IMR-90 (cell line): Measurements from ENCODE around the gene ISCU. TPM values are rescaled to one million over a fixed set of nuclear protein-coding genes. Genes with fewer than 3 reads are reported as not detected.

Experiments
- ATAC-seq: fragments of 200-7000 bp; cut with Tn5 transposase; 2 replicates; pipeline ENCODE4 v1.9.1; 2020; ENCODE audit warnings: low read depth, mild to moderate bottlenecking, moderate library complexity
- BruUV-seq: library from RNA; stranded (reverse); fragments of 400-500 nt; replicated peaks from 2 replicates; lab custom pipeline; 2021; lab: Mats Ljungman, UMichigan
- CTCF ChIA-PET: fragments of 300-600 bp; formaldehyde crosslinking; extraction: SDS; loops from one replicate; lab custom pipeline; 2021; ENCODE audit warnings: antibody characterized with exemption; lab: Yijun Ruan, JAX
- POLR2A ChIA-PET: fragments of 300-600 bp; sonication (Branson Sonifier 250); formaldehyde crosslinking; loops from one replicate; lab custom pipeline; 2022; ENCODE audit warnings: antibody characterized with exemption; ENCODE audit not compliant: unreplicated experiment; lab: Charles Lee
- DNase-seq: peaks from one replicate; pipeline ENCODE4 v3.0.0; 2013
- H2AFZ ChIP-seq: replicated peaks from 2 replicates; pipeline ENCODE3; 2013; ENCODE audit warnings: low read length, mild to moderate bottlenecking; ENCODE audit not compliant: poor library complexity
- H2AK5ac ChIP-seq: 2 replicates; pipeline ENCODE4 v1.6.1; 2013; ENCODE audit warnings: low read depth, low read length, inconsistent platforms
- H2AK9ac ChIP-seq: replicated peaks from 2 replicates; pipeline ENCODE3; 2013; ENCODE audit warnings: mild to moderate bottlenecking, low read depth, low read length, moderate library complexity; ENCODE audit not compliant: poor library complexity
- H2BK120ac ChIP-seq: 2 replicates; pipeline ENCODE4 v1.6.1; 2013; ENCODE audit warnings: low read depth, low read length, inconsistent platforms
- H2BK15ac ChIP-seq: 3 replicates; pipeline ENCODE4 v1.6.1; 2013; ENCODE audit warnings: low read depth, low read length, inconsistent platforms
- H2BK20ac ChIP-seq: 2 replicates; pipeline ENCODE4 v1.6.1; 2013; ENCODE audit warnings: low read depth, mild to moderate bottlenecking, inconsistent platforms, low read length, moderate library complexity
- H2BK5ac ChIP-seq: 2 replicates; pipeline ENCODE4 v1.6.1; 2013; ENCODE audit warnings: mild to moderate bottlenecking, low read depth, low read length, inconsistent platforms; ENCODE audit not compliant: poor library complexity, severe bottlenecking
- H3K14ac ChIP-seq: replicated peaks from 2 replicates; pipeline ENCODE4 v1.6.1; 2013; ENCODE audit warnings: low read depth, low read length, inconsistent platforms
- H3K18ac ChIP-seq: 2 replicates; pipeline ENCODE4 v1.6.1; 2013; ENCODE audit warnings: low read depth, low read length, control low read depth
- H3K23ac ChIP-seq: 2 replicates; pipeline ENCODE4 v1.6.1; 2013; ENCODE audit warnings: low read depth, low read length, inconsistent platforms
- H3K27ac ChIP-seq: 2 replicates; pipeline ENCODE4 v1.5.1; 2013; ENCODE audit warnings: mild to moderate bottlenecking, control low read depth, low read length; ENCODE audit not compliant: insufficient read depth
- H3K27me3 ChIP-seq: 2 replicates; pipeline ENCODE4 v1.6.1; 2013; ENCODE audit warnings: low read length; ENCODE audit not compliant: control insufficient read depth, insufficient read depth
- H3K36me3 ChIP-seq: 2 replicates; pipeline ENCODE4 v1.6.1; 2013; ENCODE audit warnings: low read length, mixed read lengths; ENCODE audit not compliant: control insufficient read depth, insufficient read depth
- H3K4ac ChIP-seq: 2 replicates; pipeline ENCODE4 v1.6.1; 2013; ENCODE audit warnings: low read depth, low read length, inconsistent platforms
- H3K4me1 ChIP-seq: 2 replicates; pipeline ENCODE4 v1.6.1; 2013; ENCODE audit warnings: low read length, mixed read lengths; ENCODE audit not compliant: control insufficient read depth, insufficient read depth
- H3K4me2 ChIP-seq: 2 replicates; pipeline ENCODE4 v1.6.1; 2013; ENCODE audit warnings: low read depth, mild to moderate bottlenecking, control low read depth, low read length, moderate library complexity
- H3K4me3 ChIP-seq: 2 replicates; pipeline ENCODE4 v1.5.1; 2013; ENCODE audit warnings: low read depth, mild to moderate bottlenecking, control low read depth, low read length, moderate library complexity; ENCODE audit not compliant: insufficient read depth
- H3K56ac ChIP-seq: 2 replicates; pipeline ENCODE4 v1.6.1; 2013; ENCODE audit warnings: low read length, inconsistent platforms; ENCODE audit not compliant: insufficient read depth; ENCODE audit errors: extremely low read depth
- H3K79me1 ChIP-seq, 2 experiments: 2 replicates each; pipeline ENCODE4 v1.6.1; 2013; ENCODE audit warnings: low read length in 2 of 2, inconsistent platforms in 1 of 2, low read depth in 1 of 2
- H3K9ac ChIP-seq: 2 replicates; pipeline ENCODE4 v1.6.1; 2013; ENCODE audit warnings: low read depth, low read length, control low read depth
- H3K9me1 ChIP-seq: 2 replicates; pipeline ENCODE4 v1.6.1; 2013; ENCODE audit warnings: low read length, inconsistent platforms; ENCODE audit not compliant: insufficient read depth
- H3K9me3 ChIP-seq: 2 replicates; pipeline ENCODE4 v1.6.1; 2013; ENCODE audit warnings: low read length; ENCODE audit not compliant: control insufficient read depth, insufficient read depth
- H4K20me1 ChIP-seq: 2 replicates; pipeline ENCODE4 v1.6.1; 2013; ENCODE audit warnings: low read length, inconsistent platforms; ENCODE audit not compliant: insufficient read depth
- H4K5ac ChIP-seq: 2 replicates; pipeline ENCODE4 v1.6.1; 2013; ENCODE audit warnings: mild to moderate bottlenecking, low read depth, low read length, control low read depth
- H4K8ac ChIP-seq, 2 experiments: 2 replicates each; pipeline ENCODE4 v1.6.1; 2013; ENCODE audit warnings: low read depth in 2 of 2, low read length in 2 of 2, control low read depth in 1 of 2, inconsistent platforms in 1 of 2
- H4K91ac ChIP-seq: 2 replicates; pipeline ENCODE4 v1.6.1; 2013; ENCODE audit warnings: low read depth, low read length, inconsistent platforms; ENCODE audit not compliant: insufficient read depth
- BHLHE40 ChIP-seq: fragments of 150-350 bp; IDR thresholded peaks from 2 replicates; pipeline ENCODE4 v1.6.1; 2016; ENCODE audit warnings: mild to moderate bottlenecking, low read depth, low read length
- CHD1 ChIP-seq: IDR thresholded peaks from 2 replicates; pipeline ENCODE4 v1.6.1; 2012; ENCODE audit warnings: low read depth, low read length, improper control_type of control experiment
- MAFK ChIP-seq: IDR thresholded peaks from 2 replicates; pipeline ENCODE4 v1.6.1; 2012; ENCODE audit warnings: low read depth, low read length, improper control_type of control experiment
- MAZ ChIP-seq: IDR thresholded peaks from 2 replicates; pipeline ENCODE4 v1.6.1; 2012; ENCODE audit warnings: low read depth, mild to moderate bottlenecking, low read length, improper control_type of control experiment, moderate library complexity, borderline replicate concordance
- MXI1 ChIP-seq: IDR thresholded peaks from 2 replicates; pipeline ENCODE4 v1.6.1; 2012; ENCODE audit warnings: low read depth, mild to moderate bottlenecking, low read length, moderate library complexity, borderline replicate concordance
- NFE2L2 ChIP-seq: fragments of 150-350 bp; IDR thresholded peaks from 2 replicates; pipeline ENCODE4 v1.6.1; 2016; ENCODE audit warnings: low read depth, mild to moderate bottlenecking, low read length
- POLR2A ChIP-seq: IDR thresholded peaks from 2 replicates; pipeline ENCODE4 v1.6.1; 2012; ENCODE audit warnings: mild to moderate bottlenecking, low read depth, low read length
- RAD21 ChIP-seq: IDR thresholded peaks from 2 replicates; pipeline ENCODE4 v1.6.1; 2012; ENCODE audit warnings: low read length, improper control_type of control experiment
- RCOR1 ChIP-seq: IDR thresholded peaks from 2 replicates; pipeline ENCODE4 v1.6.1; 2012; ENCODE audit warnings: mild to moderate bottlenecking, low read length, improper control_type of control experiment; ENCODE audit not compliant: insufficient replicate concordance
- RFX5 ChIP-seq: IDR thresholded peaks from 2 replicates; pipeline ENCODE4 v1.8.0; 2012; ENCODE audit warnings: low read depth, mild to moderate bottlenecking, low read length, moderate library complexity
- SMC3 ChIP-seq: fragments of 150-350 bp; IDR thresholded peaks from 2 replicates; pipeline ENCODE4 v1.6.1; 2016; ENCODE audit warnings: low read depth, mild to moderate bottlenecking, antibody characterized with exemption, low read length, moderate library complexity
- WGBS, 2 experiments: methylation state at CpG; one replicate each; pipeline versions ENCODE4 v1.1.5 to v1.1.7; 2013; ENCODE audit warnings: missing lambda C conversion rate in 2 of 2; ENCODE audit not compliant: insufficient read length in 1 of 2; ENCODE audit errors: extremely low coverage in 2 of 2; 5-methylcytosine and 5-hydroxymethylcytosine counted together
- dilution Hi-C: fragments of 300-500 bp; cut with HindIII; formaldehyde crosslinking; loops from one replicate; pipeline ENCODE4 v1.14.3; 2018; ENCODE audit warnings: low sequenced_read_pairs; ENCODE audit not compliant: unreplicated experiment
- in situ Hi-C: fragments of 300-500 bp; cut with MboI; formaldehyde crosslinking; loops from 3 replicates; pipeline ENCODE4 v1.14.3; 2019; ENCODE audit warnings: low sequenced_read_pairs, inconsistent platforms, mixed read lengths
- intact Hi-C: fragments of 100-400 bp; cut with micrococcal nuclease; formaldehyde crosslinking; loops from 2 replicates; pipeline ENCODE4 v1.10.0; 2022
- polyA plus RNA-seq, 3 experiments: library from polyadenylated mRNA; depleted of rRNA; stranded (reverse); fragments of >200 nt; gene quantifications; 2 replicates each; pipeline ENCODE4 v1.2.3, GENCODE V29; 2012; ENCODE audit warnings: low replicate concordance in 1 of 3
- total RNA-seq: library from RNA; depleted of rRNA; stranded (reverse); fragments of >200 nt; gene quantifications from 2 replicates; pipeline ENCODE4 v1.2.3, GENCODE V29; 2012
- TF ChIP-seq, protein P1 (sequence below): fragments of 150-350 bp; IDR thresholded peaks from 2 replicates; pipeline ENCODE4 v1.6.1; 2017; ENCODE audit warnings: mild to moderate bottlenecking, antibody characterized with exemption, low read length, low read depth
- TF ChIP-seq, protein P2 (sequence below): conservative IDR thresholded peaks from 2 replicates; pipeline ENCODE4 v1.5.1; 2012; ENCODE audit warnings: mild to moderate bottlenecking, low read depth, low read length, improper control_type of control experiment

The ISCU gene
- total and polyA plus RNA-seq, 2 of the 4 experiments (the other 2 are of a cell fraction) = 52.7 to 87.2 TPM

DNA sequence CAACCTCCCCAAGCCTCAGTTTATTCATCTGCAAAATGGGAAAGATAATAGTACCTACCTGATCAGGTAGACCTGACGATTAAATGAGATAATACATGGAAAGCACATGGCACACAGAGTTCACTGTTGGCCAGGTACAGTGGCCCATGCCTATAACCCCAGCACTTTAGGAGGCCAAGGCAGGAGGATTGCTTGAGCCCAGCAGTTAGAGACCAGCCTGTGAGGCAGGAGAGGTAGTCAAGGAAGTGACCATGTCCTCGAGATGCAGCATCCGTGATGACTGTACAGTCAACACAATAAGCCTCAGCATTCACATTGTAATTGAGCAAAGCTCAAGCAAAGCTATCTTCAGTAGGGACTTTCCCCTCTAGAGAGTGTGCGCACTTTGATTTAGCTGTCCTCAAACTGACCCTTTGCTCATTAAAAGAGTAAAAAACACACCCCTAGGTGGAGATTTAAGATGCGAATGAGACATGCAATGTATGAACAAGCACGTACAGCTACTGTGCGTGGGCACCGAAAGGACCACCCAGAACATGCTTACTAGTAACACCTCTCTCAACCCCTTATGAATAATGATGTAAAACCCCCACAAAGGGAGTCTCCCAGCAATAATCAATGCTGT is 9.9 kb downstream of the ISCU start:
- no peak overlapping the region for H2BK120ac ChIP-seq
- H3K36me3 ChIP-seq = peaks cover 18% of the 10 kb centered on the region
- ChIA-PET POLR2A (no interaction called here), CTCF (interaction anchor here (6.5 kb wide), 1 partner anchor 46 kb away, joined by 37 read pairs; no protein-coding TSS in a partner anchor)
- H4K5ac ChIP-seq = no peak overlapping the region
- no peak overlapping the region for H2BK20ac ChIP-seq
- H3K4ac ChIP-seq = no peak overlapping the region
- no peak overlapping the region for H3K9ac ChIP-seq
- no peak overlapping the region for H4K91ac ChIP-seq
- no peaks in the 10 kb centered on the region for H4K20me1 ChIP-seq
- BruUV-seq = no TSS peak
- dilution Hi-C loops = no loop called here
- no peak overlapping the region for H2BK5ac ChIP-seq
- no peak overlapping the region for H3K18ac ChIP-seq
- H3K14ac ChIP-seq = no peak overlapping the region
- in situ Hi-C loops = no loop called here
- no peaks in the 10 kb centered on the region for H3K4me1 ChIP-seq
- no peak for DNase-seq
- H3K4me3 ChIP-seq = no peak overlapping the region
- H2AK5ac ChIP-seq = no peak overlapping the region; the same call in 1 of the 2 replicates
- H3K27ac ChIP-seq = no peak overlapping the region
- H3K79me1 ChIP-seq = no peaks in the 10 kb centered on the region; a peak in 1 of 4 replicates
- no peak overlapping the region for H3K23ac ChIP-seq
- ATAC-seq = no peak
- no peak overlapping the region for H2BK15ac ChIP-seq
- no peaks in the 10 kb centered on the region for H3K9me3 ChIP-seq
- TF ChIP-seq MAZ = no peak
- TF ChIP-seq RFX5 = no peak
- TF ChIP-seq NFE2L2 = no peak
- TF ChIP-seq CHD1 = no peak
- TF ChIP-seq MAFK = no peak
- TF ChIP-seq RCOR1 = no peak
- no peak for TF ChIP-seq BHLHE40
- TF ChIP-seq RAD21 = no peak
- no peak for TF ChIP-seq MXI1
- TF ChIP-seq, protein P1, sequence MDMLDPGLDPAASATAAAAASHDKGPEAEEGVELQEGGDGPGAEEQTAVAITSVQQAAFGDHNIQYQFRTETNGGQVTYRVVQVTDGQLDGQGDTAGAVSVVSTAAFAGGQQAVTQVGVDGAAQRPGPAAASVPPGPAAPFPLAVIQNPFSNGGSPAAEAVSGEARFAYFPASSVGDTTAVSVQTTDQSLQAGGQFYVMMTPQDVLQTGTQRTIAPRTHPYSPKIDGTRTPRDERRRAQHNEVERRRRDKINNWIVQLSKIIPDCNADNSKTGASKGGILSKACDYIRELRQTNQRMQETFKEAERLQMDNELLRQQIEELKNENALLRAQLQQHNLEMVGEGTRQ = no peak
- TF ChIP-seq POLR2A = no peak
- TF ChIP-seq, protein P2, sequence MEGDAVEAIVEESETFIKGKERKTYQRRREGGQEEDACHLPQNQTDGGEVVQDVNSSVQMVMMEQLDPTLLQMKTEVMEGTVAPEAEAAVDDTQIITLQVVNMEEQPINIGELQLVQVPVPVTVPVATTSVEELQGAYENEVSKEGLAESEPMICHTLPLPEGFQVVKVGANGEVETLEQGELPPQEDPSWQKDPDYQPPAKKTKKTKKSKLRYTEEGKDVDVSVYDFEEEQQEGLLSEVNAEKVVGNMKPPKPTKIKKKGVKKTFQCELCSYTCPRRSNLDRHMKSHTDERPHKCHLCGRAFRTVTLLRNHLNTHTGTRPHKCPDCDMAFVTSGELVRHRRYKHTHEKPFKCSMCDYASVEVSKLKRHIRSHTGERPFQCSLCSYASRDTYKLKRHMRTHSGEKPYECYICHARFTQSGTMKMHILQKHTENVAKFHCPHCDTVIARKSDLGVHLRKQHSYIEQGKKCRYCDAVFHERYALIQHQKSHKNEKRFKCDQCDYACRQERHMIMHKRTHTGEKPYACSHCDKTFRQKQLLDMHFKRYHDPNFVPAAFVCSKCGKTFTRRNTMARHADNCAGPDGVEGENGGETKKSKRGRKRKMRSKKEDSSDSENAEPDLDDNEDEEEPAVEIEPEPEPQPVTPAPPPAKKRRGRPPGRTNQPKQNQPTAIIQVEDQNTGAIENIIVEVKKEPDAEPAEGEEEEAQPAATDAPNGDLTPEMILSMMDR = no peak
- no peak for TF ChIP-seq SMC3
- WGBS, 2 experiments = no CpG with 5 or more reads among the region's 8 CpGs
- H3K27me3 ChIP-seq = no peaks in the 10 kb centered on the region
- no peak overlapping the region for H4K8ac ChIP-seq
- H2AK9ac ChIP-seq = no peak overlapping the region
- H2AFZ ChIP-seq = no peak overlapping the region
- no peaks in the 10 kb centered on the region for H3K9me1 ChIP-seq
- no peak overlapping the region for H3K56ac ChIP-seq
- intact Hi-C loops = no loop called here
- no peak overlapping the region for H3K4me2 ChIP-seq
